IMR-90 (cell line): ENCODE data around the gene BCAS3. TPM values are rescaled to one million over a fixed set of nuclear protein-coding genes. Genes with fewer than 3 reads are reported as not detected.

Source experiments
- ATAC-seq: fragments of 200-7000 bp; cut with Tn5 transposase; 2 replicates; pipeline ENCODE4 v1.9.1; 2020; ENCODE audit warnings: low read depth, mild to moderate bottlenecking, moderate library complexity
- BruUV-seq: library from RNA; stranded (reverse); fragments of 400-500 nt; replicated peaks from 2 replicates; lab custom pipeline; 2021; lab: Mats Ljungman, UMichigan
- CTCF ChIA-PET: fragments of 300-600 bp; formaldehyde crosslinking; extraction: SDS; loops from one replicate; lab custom pipeline; 2021; ENCODE audit warnings: antibody characterized with exemption; lab: Yijun Ruan, JAX
- POLR2A ChIA-PET: fragments of 300-600 bp; sonication (Branson Sonifier 250); formaldehyde crosslinking; loops from one replicate; lab custom pipeline; 2022; ENCODE audit warnings: antibody characterized with exemption; ENCODE audit not compliant: unreplicated experiment; lab: Charles Lee
- DNase-seq: peaks from one replicate; pipeline ENCODE4 v3.0.0; 2013
- H2AFZ ChIP-seq: replicated peaks from 2 replicates; pipeline ENCODE3; 2013; ENCODE audit warnings: low read length, mild to moderate bottlenecking; ENCODE audit not compliant: poor library complexity
- H2AK5ac ChIP-seq: 2 replicates; pipeline ENCODE4 v1.6.1; 2013; ENCODE audit warnings: low read depth, low read length, inconsistent platforms
- H2AK9ac ChIP-seq: replicated peaks from 2 replicates; pipeline ENCODE3; 2013; ENCODE audit warnings: mild to moderate bottlenecking, low read depth, low read length, moderate library complexity; ENCODE audit not compliant: poor library complexity
- H2BK120ac ChIP-seq: 2 replicates; pipeline ENCODE4 v1.6.1; 2013; ENCODE audit warnings: low read depth, low read length, inconsistent platforms
- H2BK15ac ChIP-seq: 3 replicates; pipeline ENCODE4 v1.6.1; 2013; ENCODE audit warnings: low read depth, low read length, inconsistent platforms
- H2BK20ac ChIP-seq: 2 replicates; pipeline ENCODE4 v1.6.1; 2013; ENCODE audit warnings: low read depth, mild to moderate bottlenecking, inconsistent platforms, low read length, moderate library complexity
- H2BK5ac ChIP-seq: 2 replicates; pipeline ENCODE4 v1.6.1; 2013; ENCODE audit warnings: mild to moderate bottlenecking, low read depth, low read length, inconsistent platforms; ENCODE audit not compliant: poor library complexity, severe bottlenecking
- H3K14ac ChIP-seq: replicated peaks from 2 replicates; pipeline ENCODE4 v1.6.1; 2013; ENCODE audit warnings: low read depth, low read length, inconsistent platforms
- H3K18ac ChIP-seq: 2 replicates; pipeline ENCODE4 v1.6.1; 2013; ENCODE audit warnings: low read depth, low read length, control low read depth
- H3K23ac ChIP-seq: 2 replicates; pipeline ENCODE4 v1.6.1; 2013; ENCODE audit warnings: low read depth, low read length, inconsistent platforms
- H3K27ac ChIP-seq: 2 replicates; pipeline ENCODE4 v1.5.1; 2013; ENCODE audit warnings: mild to moderate bottlenecking, control low read depth, low read length; ENCODE audit not compliant: insufficient read depth
- H3K27me3 ChIP-seq: 2 replicates; pipeline ENCODE4 v1.6.1; 2013; ENCODE audit warnings: low read length; ENCODE audit not compliant: control insufficient read depth, insufficient read depth
- H3K36me3 ChIP-seq: 2 replicates; pipeline ENCODE4 v1.6.1; 2013; ENCODE audit warnings: low read length, mixed read lengths; ENCODE audit not compliant: control insufficient read depth, insufficient read depth
- H3K4ac ChIP-seq: 2 replicates; pipeline ENCODE4 v1.6.1; 2013; ENCODE audit warnings: low read depth, low read length, inconsistent platforms
- H3K4me1 ChIP-seq: 2 replicates; pipeline ENCODE4 v1.6.1; 2013; ENCODE audit warnings: low read length, mixed read lengths; ENCODE audit not compliant: control insufficient read depth, insufficient read depth
- H3K4me2 ChIP-seq: 2 replicates; pipeline ENCODE4 v1.6.1; 2013; ENCODE audit warnings: low read depth, mild to moderate bottlenecking, control low read depth, low read length, moderate library complexity
- H3K4me3 ChIP-seq: 2 replicates; pipeline ENCODE4 v1.5.1; 2013; ENCODE audit warnings: low read depth, mild to moderate bottlenecking, control low read depth, low read length, moderate library complexity; ENCODE audit not compliant: insufficient read depth
- H3K56ac ChIP-seq: 2 replicates; pipeline ENCODE4 v1.6.1; 2013; ENCODE audit warnings: low read length, inconsistent platforms; ENCODE audit not compliant: insufficient read depth; ENCODE audit errors: extremely low read depth
- H3K79me1 ChIP-seq, 2 experiments: 2 replicates each; pipeline ENCODE4 v1.6.1; 2013; ENCODE audit warnings: low read length in 2 of 2, inconsistent platforms in 1 of 2, low read depth in 1 of 2
- H3K9ac ChIP-seq: 2 replicates; pipeline ENCODE4 v1.6.1; 2013; ENCODE audit warnings: low read depth, low read length, control low read depth
- H3K9me1 ChIP-seq: 2 replicates; pipeline ENCODE4 v1.6.1; 2013; ENCODE audit warnings: low read length, inconsistent platforms; ENCODE audit not compliant: insufficient read depth
- H3K9me3 ChIP-seq: 2 replicates; pipeline ENCODE4 v1.6.1; 2013; ENCODE audit warnings: low read length; ENCODE audit not compliant: control insufficient read depth, insufficient read depth
- H4K20me1 ChIP-seq: 2 replicates; pipeline ENCODE4 v1.6.1; 2013; ENCODE audit warnings: low read length, inconsistent platforms; ENCODE audit not compliant: insufficient read depth
- H4K5ac ChIP-seq: 2 replicates; pipeline ENCODE4 v1.6.1; 2013; ENCODE audit warnings: mild to moderate bottlenecking, low read depth, low read length, control low read depth
- H4K8ac ChIP-seq, 2 experiments: 2 replicates each; pipeline ENCODE4 v1.6.1; 2013; ENCODE audit warnings: low read depth in 2 of 2, low read length in 2 of 2, control low read depth in 1 of 2, inconsistent platforms in 1 of 2
- H4K91ac ChIP-seq: 2 replicates; pipeline ENCODE4 v1.6.1; 2013; ENCODE audit warnings: low read depth, low read length, inconsistent platforms; ENCODE audit not compliant: insufficient read depth
- BHLHE40 ChIP-seq: fragments of 150-350 bp; IDR thresholded peaks from 2 replicates; pipeline ENCODE4 v1.6.1; 2016; ENCODE audit warnings: mild to moderate bottlenecking, low read depth, low read length
- CEBPB ChIP-seq: IDR thresholded peaks from 2 replicates; pipeline ENCODE4 v1.6.1; 2012; ENCODE audit warnings: low read depth, low read length, improper control_type of control experiment
- CHD1 ChIP-seq: IDR thresholded peaks from 2 replicates; pipeline ENCODE4 v1.6.1; 2012; ENCODE audit warnings: low read depth, low read length, improper control_type of control experiment
- CTCF ChIP-seq: conservative IDR thresholded peaks from 2 replicates; pipeline ENCODE4 v1.5.1; 2012; ENCODE audit warnings: mild to moderate bottlenecking, low read depth, low read length, improper control_type of control experiment
- ELK1 ChIP-seq: fragments of 150-350 bp; IDR thresholded peaks from 2 replicates; pipeline ENCODE4 v1.6.1; 2016; ENCODE audit warnings: low read depth, mild to moderate bottlenecking, low read length, moderate library complexity, borderline replicate concordance
- FOS ChIP-seq: fragments of 150-350 bp; IDR thresholded peaks from 2 replicates; pipeline ENCODE4 v1.6.1; 2016; ENCODE audit warnings: low read depth, low read length
- MAFK ChIP-seq: IDR thresholded peaks from 2 replicates; pipeline ENCODE4 v1.6.1; 2012; ENCODE audit warnings: low read depth, low read length, improper control_type of control experiment
- MAZ ChIP-seq: IDR thresholded peaks from 2 replicates; pipeline ENCODE4 v1.6.1; 2012; ENCODE audit warnings: low read depth, mild to moderate bottlenecking, low read length, improper control_type of control experiment, moderate library complexity, borderline replicate concordance
- MXI1 ChIP-seq: IDR thresholded peaks from 2 replicates; pipeline ENCODE4 v1.6.1; 2012; ENCODE audit warnings: low read depth, mild to moderate bottlenecking, low read length, moderate library complexity, borderline replicate concordance
- NFE2L2 ChIP-seq: fragments of 150-350 bp; IDR thresholded peaks from 2 replicates; pipeline ENCODE4 v1.6.1; 2016; ENCODE audit warnings: low read depth, mild to moderate bottlenecking, low read length
- POLR2A ChIP-seq: IDR thresholded peaks from 2 replicates; pipeline ENCODE4 v1.6.1; 2012; ENCODE audit warnings: mild to moderate bottlenecking, low read depth, low read length
- RAD21 ChIP-seq: IDR thresholded peaks from 2 replicates; pipeline ENCODE4 v1.6.1; 2012; ENCODE audit warnings: low read length, improper control_type of control experiment
- RCOR1 ChIP-seq: IDR thresholded peaks from 2 replicates; pipeline ENCODE4 v1.6.1; 2012; ENCODE audit warnings: mild to moderate bottlenecking, low read length, improper control_type of control experiment; ENCODE audit not compliant: insufficient replicate concordance
- RFX5 ChIP-seq: IDR thresholded peaks from 2 replicates; pipeline ENCODE4 v1.8.0; 2012; ENCODE audit warnings: low read depth, mild to moderate bottlenecking, low read length, moderate library complexity
- SMC3 ChIP-seq: fragments of 150-350 bp; IDR thresholded peaks from 2 replicates; pipeline ENCODE4 v1.6.1; 2016; ENCODE audit warnings: low read depth, mild to moderate bottlenecking, antibody characterized with exemption, low read length, moderate library complexity
- WGBS, 2 experiments: methylation state at CpG; one replicate each; pipeline versions ENCODE4 v1.1.5 to v1.1.7; 2013; ENCODE audit warnings: missing lambda C conversion rate in 2 of 2; ENCODE audit not compliant: insufficient read length in 1 of 2; ENCODE audit errors: extremely low coverage in 2 of 2; 5-methylcytosine and 5-hydroxymethylcytosine counted together
- dilution Hi-C: fragments of 300-500 bp; cut with HindIII; formaldehyde crosslinking; loops from one replicate; pipeline ENCODE4 v1.14.3; 2018; ENCODE audit warnings: low sequenced_read_pairs; ENCODE audit not compliant: unreplicated experiment
- in situ Hi-C: fragments of 300-500 bp; cut with MboI; formaldehyde crosslinking; loops from 3 replicates; pipeline ENCODE4 v1.14.3; 2019; ENCODE audit warnings: low sequenced_read_pairs, inconsistent platforms, mixed read lengths
- intact Hi-C: fragments of 100-400 bp; cut with micrococcal nuclease; formaldehyde crosslinking; loops from 2 replicates; pipeline ENCODE4 v1.10.0; 2022
- polyA plus RNA-seq, 3 experiments: library from polyadenylated mRNA; depleted of rRNA; stranded (reverse); fragments of >200 nt; gene quantifications; 2 replicates each; pipeline ENCODE4 v1.2.3, GENCODE V29; 2012; ENCODE audit warnings: low replicate concordance in 1 of 3
- total RNA-seq: library from RNA; depleted of rRNA; stranded (reverse); fragments of >200 nt; gene quantifications from 2 replicates; pipeline ENCODE4 v1.2.3, GENCODE V29; 2012
- TF ChIP-seq, protein P1 (sequence below): fragments of 150-350 bp; IDR thresholded peaks from 2 replicates; pipeline ENCODE4 v1.6.1; 2017; ENCODE audit warnings: mild to moderate bottlenecking, antibody characterized with exemption, low read length, low read depth

Gene BCAS3
- total and polyA plus RNA-seq, 2 of the 4 experiments (the other 2 are of a cell fraction): 6.3 to 27.1 TPM

DNA sequence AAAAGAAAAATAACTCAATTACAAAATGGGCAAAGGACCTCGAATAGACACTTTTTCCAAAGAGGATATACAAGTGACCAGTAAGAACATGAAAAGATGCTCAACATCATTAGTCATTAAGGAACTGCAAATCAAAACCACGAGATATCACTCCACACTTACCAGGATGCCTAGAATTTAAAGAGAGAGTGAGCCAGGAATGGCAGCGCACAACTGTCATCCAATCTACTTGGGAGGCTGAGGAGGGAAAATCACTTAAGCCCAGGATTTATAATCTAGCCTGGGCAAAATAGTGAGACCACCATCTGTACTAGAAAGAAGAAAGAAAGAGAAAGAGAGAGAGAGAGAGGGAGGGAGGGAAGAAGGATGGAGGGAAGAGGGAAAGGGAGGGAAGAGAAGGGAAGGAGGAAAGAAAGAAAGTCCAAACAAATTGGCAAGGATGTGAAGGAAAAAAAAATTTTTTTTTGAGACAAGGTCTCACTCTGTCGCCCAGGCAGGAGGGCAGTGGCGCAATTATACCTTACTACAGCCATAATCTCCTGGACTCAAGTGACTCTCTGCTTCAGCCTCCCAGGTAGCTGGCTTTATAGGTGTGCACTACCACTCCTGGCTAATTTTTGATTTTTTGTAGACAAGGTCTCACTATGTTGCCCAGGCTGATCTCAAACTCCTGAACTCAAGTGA, 744.6 kb downstream of the BCAS3 start:
- Histone ChIP-seq H3K56ac (no peak overlapping the region), H4K20me1 (no peaks in the 10 kb centered on the region), H3K36me3 (no peaks in the 10 kb centered on the region), H2AK9ac (no peak overlapping the region), H3K4me3 (no peak overlapping the region), H3K9ac (no peak overlapping the region), H2AFZ (no peak overlapping the region), H3K4me2 (no peak overlapping the region), H3K23ac (no peak overlapping the region), H3K9me3 (no peaks in the 10 kb centered on the region), H3K27me3 (peaks cover 17% of the 10 kb centered on the region), H2BK120ac (no peak overlapping the region), H4K91ac (no peak overlapping the region), H2BK15ac (no peak overlapping the region), H3K4ac (no peak overlapping the region), H3K27ac (no peak overlapping the region), H2AK5ac (no peak overlapping the region), H3K4me1 (peaks cover 1% of the 10 kb centered on the region; the same call in 1 of the 2 replicates), H4K5ac (no peak overlapping the region), H3K14ac (no peak overlapping the region), H2BK20ac (no peak overlapping the region), H3K18ac (no peak overlapping the region), H3K79me1 (no peaks in the 10 kb centered on the region), H3K9me1 (peaks cover 4% of the 10 kb centered on the region; the same call in 1 of the 2 replicates), H2BK5ac (no peak overlapping the region), H4K8ac (no peak overlapping the region)
- 0% methylated on average over 1 of the region's 5 CpGs; no CpG with 5 or more reads in 1 of the 2 experiments for WGBS, 2 experiments
- dilution Hi-C loops (no loop called here), in situ Hi-C loops (loop anchor here (5.0 to 10.0 kb wide), 2 partner anchors 130 to 423 kb away; no protein-coding TSS in a partner anchor), intact Hi-C loops (no loop called here)
- DNase-seq: no peak
- CTCF ChIA-PET: no interaction called here
- POLR2A ChIA-PET: no interaction called here
- no peak for ATAC-seq
- TF ChIP-seq RCOR1 (no peak), ELK1 (no peak), RAD21 (no peak), FOS (no peak), CEBPB (no peak), MAZ (no peak), CTCF (no peak), SMC3 (no peak), NFE2L2 (no peak), CHD1 (no peak), RFX5 (no peak), MAFK (no peak), POLR2A (no peak), BHLHE40 (no peak), MXI1 (no peak)
- TF ChIP-seq, protein P1, sequence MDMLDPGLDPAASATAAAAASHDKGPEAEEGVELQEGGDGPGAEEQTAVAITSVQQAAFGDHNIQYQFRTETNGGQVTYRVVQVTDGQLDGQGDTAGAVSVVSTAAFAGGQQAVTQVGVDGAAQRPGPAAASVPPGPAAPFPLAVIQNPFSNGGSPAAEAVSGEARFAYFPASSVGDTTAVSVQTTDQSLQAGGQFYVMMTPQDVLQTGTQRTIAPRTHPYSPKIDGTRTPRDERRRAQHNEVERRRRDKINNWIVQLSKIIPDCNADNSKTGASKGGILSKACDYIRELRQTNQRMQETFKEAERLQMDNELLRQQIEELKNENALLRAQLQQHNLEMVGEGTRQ: no peak
- no TSS peak for BruUV-seq
